Tibial nerve (tissue), 4 donors: ENCODE results near the gene RAB26. TPM values are rescaled to one million over a fixed set of nuclear protein-coding genes. Genes with fewer than 3 reads are reported as not detected.

Experiments
- DNase-seq, 2 donors: peaks; one replicate each; pipeline ENCODE4 v3.0.0-alpha.2; 2019; ENCODE audit warnings: low spot score in 2 of 2
- H3K27ac ChIP-seq, 4 donors: fragments of 200-600 bp; sonication (generic) in 3 of 4; one replicate each; pipeline ENCODE4 v1.5.1; 2017 to 2019; ENCODE audit warnings: mild to moderate bottlenecking in 1 of 4
- H3K27me3 ChIP-seq, 2 donors: fragments of 200-600 bp; sonication (generic) in 1 of 2; one replicate each; pipeline versions ENCODE4 v1.5.1 to v1.6.0; 2017 to 2019
- H3K36me3 ChIP-seq, 3 donors: fragments of 200-600 bp; sonication (generic); one replicate each; pipeline ENCODE4 v1.5.1; 2018 to 2019
- H3K4me1 ChIP-seq, 4 donors: fragments of 200-600 bp; sonication (generic) in 3 of 4; one replicate each; pipeline ENCODE4 v1.5.1; 2017 to 2019
- H3K4me3 ChIP-seq, 4 donors: fragments of 200-600 bp; sonication (generic) in 3 of 4; one replicate each; pipeline ENCODE4 v1.5.1; 2017 to 2019; ENCODE audit warnings: mild to moderate bottlenecking in 1 of 4, moderate library complexity in 1 of 4
- H3K9me3 ChIP-seq, 4 donors: fragments of 200-600 bp; sonication (generic) in 3 of 4; one replicate each; pipeline ENCODE4 v1.5.1; 2017 to 2019
- EP300 ChIP-seq, 2 donors: sonication (generic); formaldehyde crosslinking; IDR thresholded peaks; one replicate each; pipeline ENCODE4 v1.6.1; 2017; ENCODE audit warnings: antibody characterized with exemption in 2 of 2, mild to moderate bottlenecking in 1 of 2
- POLR2A ChIP-seq, 2 donors: fragments of 450-650 bp; IDR thresholded peaks; one replicate each; pipeline ENCODE4 v1.6.1; 2017; ENCODE audit warnings: antibody characterized with exemption in 2 of 2, mild to moderate bottlenecking in 2 of 2, moderate library complexity in 2 of 2
- whole genome bisulfite sequencing, 2 donors: methylation state at CpG; one replicate each; pipeline ENCODE4 v1.1.5; 2018; 5-methylcytosine and 5-hydroxymethylcytosine counted together
- total RNA-seq, 4 donors: library from RNA; depleted of rRNA; stranded (reverse); fragments of >200 nt; gene quantifications; one replicate each; pipeline ENCODE4 v1.1.0, GENCODE V29; 2016
- TF ChIP-seq, protein P1 (sequence below), 5 experiments: fragments of 200-600 bp in 3 of 5; fragments of 450-650 bp in 2 of 5; sonication (generic) in 3 of 5; IDR thresholded peaks; one replicate each; pipeline ENCODE4 v1.5.1; 2016 to 2019; ENCODE audit warnings: antibody characterized with exemption in 5 of 5, mild to moderate bottlenecking in 3 of 5, moderate library complexity in 2 of 5

RAB26 gene
- total RNA-seq, 4 donors from 2014 or later, result not detected

DNA sequence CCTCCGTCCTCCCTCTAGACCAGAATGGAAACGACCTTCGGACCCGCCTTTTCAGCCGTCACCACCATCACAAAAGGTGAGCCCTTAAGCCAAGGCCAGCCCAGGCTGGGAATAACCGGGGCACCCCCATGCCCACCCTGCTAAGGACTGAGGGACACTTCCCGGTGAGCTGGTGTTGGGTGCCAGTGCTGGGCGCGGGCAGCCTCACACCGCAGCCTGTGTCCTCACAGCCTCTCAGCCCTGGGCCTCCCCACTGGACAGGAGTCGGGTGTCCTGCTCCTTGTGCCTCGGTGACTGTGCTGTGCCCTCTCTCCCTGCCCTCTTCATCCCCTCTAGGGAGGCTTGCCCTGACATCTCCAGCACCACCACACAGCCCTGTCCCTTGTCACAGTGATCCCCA is 17.4 kb downstream of the RAB26 start:
- no peak overlapping the region for H3K27ac ChIP-seq
- H3K4me3 ChIP-seq, result no peak overlapping the region
- no peak for DNase-seq
- TF ChIP-seq, protein P1, sequence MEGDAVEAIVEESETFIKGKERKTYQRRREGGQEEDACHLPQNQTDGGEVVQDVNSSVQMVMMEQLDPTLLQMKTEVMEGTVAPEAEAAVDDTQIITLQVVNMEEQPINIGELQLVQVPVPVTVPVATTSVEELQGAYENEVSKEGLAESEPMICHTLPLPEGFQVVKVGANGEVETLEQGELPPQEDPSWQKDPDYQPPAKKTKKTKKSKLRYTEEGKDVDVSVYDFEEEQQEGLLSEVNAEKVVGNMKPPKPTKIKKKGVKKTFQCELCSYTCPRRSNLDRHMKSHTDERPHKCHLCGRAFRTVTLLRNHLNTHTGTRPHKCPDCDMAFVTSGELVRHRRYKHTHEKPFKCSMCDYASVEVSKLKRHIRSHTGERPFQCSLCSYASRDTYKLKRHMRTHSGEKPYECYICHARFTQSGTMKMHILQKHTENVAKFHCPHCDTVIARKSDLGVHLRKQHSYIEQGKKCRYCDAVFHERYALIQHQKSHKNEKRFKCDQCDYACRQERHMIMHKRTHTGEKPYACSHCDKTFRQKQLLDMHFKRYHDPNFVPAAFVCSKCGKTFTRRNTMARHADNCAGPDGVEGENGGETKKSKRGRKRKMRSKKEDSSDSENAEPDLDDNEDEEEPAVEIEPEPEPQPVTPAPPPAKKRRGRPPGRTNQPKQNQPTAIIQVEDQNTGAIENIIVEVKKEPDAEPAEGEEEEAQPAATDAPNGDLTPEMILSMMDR (IDR thresholded peaks at IDR 0.05), result no peak
- TF ChIP-seq EP300 (IDR thresholded peaks at IDR 0.05) (no peak), POLR2A (IDR thresholded peaks at IDR 0.05) (no peak)
- peaks cover 0 to 61% (median 6%) of the 10 kb centered on the region in 3 donors for H3K36me3 ChIP-seq
- H3K4me1 ChIP-seq, result peaks cover 0 to 20% (median 4%) of the 10 kb centered on the region in 4 donors
- no peaks in the 10 kb centered on the region for H3K9me3 ChIP-seq
- WGBS, 2 donors, result 93 to 98% methylated on average over 11 to 12 of the region's 12 CpGs
- H3K27me3 ChIP-seq, result no peaks in the 10 kb centered on the region

DNA sequence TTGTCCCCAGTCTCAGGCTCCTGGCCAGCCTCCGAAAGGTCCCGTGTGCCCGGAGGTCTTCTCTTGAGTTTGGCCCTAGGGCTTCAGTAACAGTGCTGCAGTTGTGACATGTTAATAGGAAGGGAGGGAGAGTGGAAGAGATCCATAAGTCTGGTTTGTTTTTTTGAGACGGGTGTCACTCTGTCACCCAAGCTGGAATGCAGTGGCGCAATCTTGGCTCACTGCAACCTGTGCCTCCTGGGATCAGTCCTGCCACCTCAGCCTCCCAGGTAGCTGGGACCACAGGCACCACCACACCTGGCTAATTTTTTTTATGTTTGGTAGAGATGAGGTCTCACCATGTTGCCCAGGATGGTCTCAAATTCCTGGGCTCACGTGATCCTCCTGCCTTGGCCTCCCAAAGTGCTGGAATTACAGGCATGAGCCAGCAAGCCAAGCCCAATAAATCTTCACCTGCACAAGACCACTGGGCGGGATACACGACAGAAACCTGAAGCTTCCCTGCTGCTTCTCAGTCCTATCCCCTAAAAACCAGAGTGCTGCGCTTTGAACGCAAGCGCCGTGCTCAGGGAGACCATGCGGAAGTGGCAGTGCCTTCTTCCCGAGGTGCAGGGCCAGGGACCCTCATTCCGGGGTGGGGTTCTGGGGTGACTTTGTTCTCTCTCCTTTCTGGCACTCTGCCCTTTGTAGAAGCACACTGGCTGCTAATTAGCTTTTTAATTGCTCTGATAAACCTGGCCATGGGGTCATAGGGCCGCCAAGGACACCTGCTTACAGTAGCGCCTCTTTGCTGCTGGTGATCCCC is 18.0 kb downstream of the RAB26 start:
- H3K9me3 ChIP-seq, result no peaks in the 10 kb centered on the region
- no peak for TF ChIP-seq POLR2A (IDR thresholded peaks at IDR 0.05)
- TF ChIP-seq, protein P1 (IDR thresholded peaks at IDR 0.05), result no peak
- no peak for TF ChIP-seq EP300 (IDR thresholded peaks at IDR 0.05)
- H3K4me3 ChIP-seq, result no peak overlapping the region
- peaks cover 0 to 14% (median 3%) of the 10 kb centered on the region in 4 donors for H3K4me1 ChIP-seq
- DNase-seq, result no peak
- H3K36me3 ChIP-seq, result peaks cover 0 to 67% (median 9%) of the 10 kb centered on the region in 3 donors
- WGBS, 2 donors, result 89% methylated on average over 17 of the region's 17 CpGs
- no peak overlapping the region for H3K27ac ChIP-seq
- H3K27me3 ChIP-seq, result no peaks in the 10 kb centered on the region

DNA sequence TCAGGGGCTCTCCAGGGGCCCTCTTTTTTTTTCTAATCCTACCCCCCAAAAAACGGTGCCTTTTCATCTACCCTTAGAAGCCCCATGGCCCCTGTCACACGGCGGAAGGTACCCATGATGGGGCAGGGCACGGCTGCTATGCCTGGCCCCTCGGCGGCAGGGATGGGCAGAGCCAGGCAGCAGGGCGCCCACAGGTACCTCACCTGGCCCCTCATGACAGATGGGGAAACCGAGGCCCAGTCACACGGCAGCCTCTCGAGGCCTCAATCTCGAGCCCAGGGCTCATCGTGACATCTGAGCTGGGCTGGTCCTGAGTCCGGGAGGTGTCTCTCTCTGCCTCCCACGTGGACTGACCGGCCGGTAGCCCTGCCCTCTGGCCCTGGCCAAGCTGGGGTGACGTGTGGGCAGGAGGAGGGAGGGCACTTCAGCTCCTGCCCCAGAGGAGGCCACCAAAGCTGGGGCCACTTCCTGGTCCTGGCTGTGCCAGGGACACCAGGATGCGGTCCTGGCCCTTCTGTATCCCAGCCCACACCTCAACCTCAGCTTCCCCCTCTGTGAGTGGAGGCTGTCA is 18.7 kb downstream of the RAB26 start:
- Histone ChIP-seq H3K4me3 (no peak overlapping the region), H3K9me3 (no peaks in the 10 kb centered on the region), H3K4me1 (peaks cover 0 to 7% (median 3%) of the 10 kb centered on the region in 4 donors), H3K27ac (no peak overlapping the region), H3K36me3 (peaks cover 0 to 74% (median 11%) of the 10 kb centered on the region in 3 donors), H3K27me3 (no peaks in the 10 kb centered on the region)
- TF ChIP-seq EP300 (IDR thresholded peaks at IDR 0.05) (no peak), POLR2A (IDR thresholded peaks at IDR 0.05) (no peak)
- TF ChIP-seq, protein P1 (IDR thresholded peaks at IDR 0.05), result no peak
- DNase-seq, result no peak
- whole genome bisulfite sequencing, 2 donors, result 72 to 88% methylated on average over 9 to 17 of the region's 18 CpGs

DNA sequence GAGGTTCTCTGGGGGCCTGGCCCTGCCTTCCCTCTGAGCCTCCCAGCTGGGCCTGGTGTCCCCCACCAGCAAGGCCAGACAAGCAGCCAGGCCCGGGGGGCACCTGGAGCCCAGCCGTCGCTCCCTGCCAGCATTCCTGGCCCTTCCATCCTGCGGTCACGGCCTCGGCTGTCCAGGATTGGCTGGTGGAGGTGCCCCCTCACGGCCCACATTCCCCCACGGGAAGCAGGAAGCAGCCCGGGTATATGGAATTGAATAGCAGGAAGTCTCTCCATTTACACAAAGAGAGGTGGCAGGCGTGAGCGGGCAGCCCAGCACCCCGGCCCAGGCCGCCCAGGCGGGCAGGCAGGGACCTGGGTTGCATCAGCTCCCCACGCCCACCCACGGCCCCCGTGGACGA is 21.7 kb downstream of the RAB26 start:
- Histone ChIP-seq H3K27me3 (no peaks in the 10 kb centered on the region), H3K27ac (peak overlapping the region in 2 of 4 donors; percentile 17 to 69), H3K36me3 (peaks cover 0 to 94% (median 27%) of the 10 kb centered on the region in 3 donors), H3K9me3 (no peaks in the 10 kb centered on the region), H3K4me3 (peak overlapping the region in 1 of 4 donors; percentile 41), H3K4me1 (no peaks in the 10 kb centered on the region)
- TF ChIP-seq EP300 (IDR thresholded peaks at IDR 0.05) (no peak), POLR2A (IDR thresholded peaks at IDR 0.05) (no peak)
- TF ChIP-seq, protein P1 (IDR thresholded peaks at IDR 0.05), result no peak
- WGBS, 2 donors, result 60 to 80% methylated on average over 2 to 13 of the region's 18 CpGs
- DNase-seq, result no peak
